Measurements from ENCODE around the gene MLF2.

DNA sequence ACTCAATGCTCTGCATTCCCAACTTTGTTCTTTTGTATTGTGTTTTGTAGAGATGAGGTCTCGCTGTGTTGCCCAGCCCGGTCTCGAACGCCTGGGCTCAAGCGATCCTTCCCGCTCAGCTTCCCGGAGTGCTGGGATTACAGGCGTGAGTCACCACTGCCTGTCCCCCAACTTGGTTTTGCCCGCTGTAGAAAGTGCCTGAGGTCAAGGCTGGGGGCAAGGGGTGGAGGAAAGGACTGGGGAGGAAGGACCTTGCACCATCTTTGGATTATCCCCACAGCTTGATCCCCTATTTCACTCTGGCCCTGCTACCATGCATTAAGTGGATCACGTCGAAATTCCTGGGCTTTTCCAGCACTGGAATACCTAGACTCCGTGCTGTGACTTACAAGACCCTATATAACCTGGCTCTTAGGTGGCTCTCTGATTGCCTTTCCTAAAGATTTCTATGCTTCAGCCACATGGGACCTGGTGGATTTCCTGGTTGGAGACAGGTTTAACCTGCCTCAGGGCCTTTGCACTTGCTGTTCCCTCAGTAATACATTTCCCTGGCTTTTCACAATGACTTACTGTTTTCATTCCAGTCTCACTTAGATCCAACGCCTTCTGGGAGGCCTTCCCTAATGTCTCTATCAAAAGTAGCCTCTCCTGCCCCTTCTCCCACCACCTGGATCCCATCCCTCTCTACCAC, 51.7 kb downstream of the MLF2 start:
- no peak for TF ChIP-seq RFX1 (IDR thresholded peaks at IDR 0.05)
- TF ChIP-seq, protein P1, sequence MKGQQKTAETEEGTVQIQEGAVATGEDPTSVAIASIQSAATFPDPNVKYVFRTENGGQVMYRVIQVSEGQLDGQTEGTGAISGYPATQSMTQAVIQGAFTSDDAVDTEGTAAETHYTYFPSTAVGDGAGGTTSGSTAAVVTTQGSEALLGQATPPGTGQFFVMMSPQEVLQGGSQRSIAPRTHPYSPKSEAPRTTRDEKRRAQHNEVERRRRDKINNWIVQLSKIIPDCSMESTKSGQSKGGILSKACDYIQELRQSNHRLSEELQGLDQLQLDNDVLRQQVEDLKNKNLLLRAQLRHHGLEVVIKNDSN (CRISPR knock-in tag; IDR thresholded peaks at IDR 0.05) = no peak
- TF ChIP-seq LEF1 (IDR thresholded peaks at IDR 0.05) = no peak
- TF ChIP-seq BHLHE40 (IDR thresholded peaks at IDR 0.05; ENCODE audit: low read length) = no peak
- TF ChIP-seq NFIC (IDR thresholded peaks at IDR 0.05) = no peak
- no peak for TF ChIP-seq EZH2 (IDR thresholded peaks at IDR 0.05; ENCODE audit: borderline replicate concordance, low read depth, low read length)
- TF ChIP-seq ZNF274 (IDR thresholded peaks at IDR 0.05; ENCODE audit: borderline replicate concordance, low read depth, low read length) = no peak
- TF ChIP-seq TRIM24 (IDR thresholded peaks at IDR 0.05) = no peak
- TF ChIP-seq BRD9 (IDR thresholded peaks at IDR 0.05; ENCODE audit: low read depth, partially characterized antibody) = no peak
- TF ChIP-seq NR2C2 (CRISPR knock-in tag; IDR thresholded peaks at IDR 0.05) = no peak
- TF ChIP-seq NR2C2 (tag; IDR thresholded peaks at IDR 0.05) = no peak
- no peak for TF ChIP-seq ZBTB11 (CRISPR knock-in tag; IDR thresholded peaks at IDR 0.05)

All from K562 (cell line).